ENCODE data around the gene RGS9. TPM values are rescaled to one million over a fixed set of nuclear protein-coding genes. Genes with fewer than 3 reads are reported as not detected.

RGS9 gene
- total and polyA plus RNA-seq, 8 donors: 4.0 to 17.2 (median 11.4) TPM

GRCh38 chr17:65236321-65236720 lies 99.2 kb downstream of the RGS9 start:
- H3K4me1 ChIP-seq: peaks cover 0 to 5% of the 10 kb centered on the region in 2 donors
- H3K27ac ChIP-seq: no peak overlapping the region
- no peaks in the 10 kb centered on the region for H3K9me3 ChIP-seq
- intact Hi-C loops (cut with DNase I): no loop called here
- ATAC-seq (no peak), DNase-seq (no peak)
- TF ChIP-seq CTCF (IDR thresholded peaks at IDR 0.05): no peak
- H3K36me3 ChIP-seq: no peaks in the 10 kb centered on the region
- no peaks in the 10 kb centered on the region for H3K27me3 ChIP-seq
- no peak overlapping the region for H3K4me3 ChIP-seq

GRCh38 chr17:65243838-65244625 lies 106.9 kb downstream of the RGS9 start:
- Histone ChIP-seq H3K4me3 (no peak overlapping the region), H3K9me3 (no peaks in the 10 kb centered on the region), H3K27ac (no peak overlapping the region), H3K27me3 (no peaks in the 10 kb centered on the region), H3K4me1 (no peaks in the 10 kb centered on the region), H3K36me3 (no peaks in the 10 kb centered on the region)
- intact Hi-C loops (cut with DNase I): no loop called here
- ATAC-seq (peak; percentile 64), DNase-seq (peak in 1 of 4 donors; percentile 41)
- no peak for TF ChIP-seq CTCF (IDR thresholded peaks at IDR 0.05)

- Histone ChIP-seq H3K27me3 (no peaks in the 10 kb centered on the region), H3K9me3 (no peaks in the 10 kb centered on the region), H3K27ac (no peak overlapping the region), H3K4me1 (no peaks in the 10 kb centered on the region), H3K36me3 (no peaks in the 10 kb centered on the region), H3K4me3 (no peak overlapping the region)
- no peak for TF ChIP-seq CTCF (IDR thresholded peaks at IDR 0.05)
- no peak for DNase-seq
- intact Hi-C loops (cut with DNase I): no loop called here
- no peak for ATAC-seq
These were observed 109.1 kb downstream of the RGS9 start for GRCh38 chr17:65246252-65246651.

- DNase-seq: no peak
- H3K4me1 ChIP-seq: no peaks in the 10 kb centered on the region
- TF ChIP-seq CTCF (IDR thresholded peaks at IDR 0.05): no peak
- no peak overlapping the region for H3K4me3 ChIP-seq
- H3K36me3 ChIP-seq: no peaks in the 10 kb centered on the region
- no peak for ATAC-seq
- H3K27ac ChIP-seq: no peak overlapping the region
- H3K9me3 ChIP-seq: no peaks in the 10 kb centered on the region
- H3K27me3 ChIP-seq: no peaks in the 10 kb centered on the region
- intact Hi-C loops (cut with DNase I): no loop called here
These were observed 112.6 kb downstream of the RGS9 start for GRCh38 chr17:65249774-65250173.

GRCh38 chr17:65254166-65254565 lies 117.0 kb downstream of the RGS9 start:
- Histone ChIP-seq H3K27me3 (no peaks in the 10 kb centered on the region), H3K36me3 (no peaks in the 10 kb centered on the region), H3K4me3 (no peak overlapping the region), H3K27ac (no peak overlapping the region), H3K4me1 (no peaks in the 10 kb centered on the region), H3K9me3 (no peaks in the 10 kb centered on the region)
- intact Hi-C loops (cut with DNase I): no loop called here
- TF ChIP-seq CTCF (IDR thresholded peaks at IDR 0.05): no peak
- ATAC-seq (peak; percentile 18), DNase-seq (no peak)

Data from left lung (tissue), 10 donors.